H1 (cell line): ENCODE measurements around the gene C8B. TPM values are rescaled to one million over a fixed set of nuclear protein-coding genes. Genes with fewer than 3 reads are reported as not detected.

ENCODE experiments used
- GTF2F1 ChIP-seq: IDR thresholded peaks from 2 replicates; pipeline ENCODE4 v1.6.1; 2012; ENCODE audit warnings: low read depth, low read length, improper control_type of control experiment, borderline replicate concordance
- JUND ChIP-seq: IDR thresholded peaks from 2 replicates; pipeline ENCODE4 v1.6.1; 2011; ENCODE audit warnings: mild to moderate bottlenecking, improper control_type of control experiment, low read length
- NANOG ChIP-seq: IDR thresholded peaks from 2 replicates; pipeline ENCODE4 v1.6.1; 2011; ENCODE audit warnings: low read length, low read depth, mild to moderate bottlenecking, inconsistent platforms; ENCODE audit not compliant: insufficient read depth, poor library complexity, severe bottlenecking
- SIRT6 ChIP-seq: IDR thresholded peaks from one replicate; pipeline ENCODE4 v1.7.1; 2012; ENCODE audit warnings: low read length, inconsistent platforms
- SP2 ChIP-seq: IDR thresholded peaks from 2 replicates; pipeline ENCODE4 v1.6.1; 2012; ENCODE audit warnings: mild to moderate bottlenecking, low read length, inconsistent platforms
- polyA plus RNA-seq, 7 experiments: library from polyadenylated mRNA; depleted of rRNA in 3 of 7; stranded (reverse) in 5 of 7; unstranded in 2 of 7; fragments of >200 nt in 5 of 7; fragments of 200-250 nt in 2 of 7; gene quantifications; 1 replicate in 5 of 7; 2 replicates in 1 of 7; 4 replicates in 1 of 7; pipeline versions ENCODE4 v1.2.1 to v1.2.3, GENCODE V29; 2011 to 2013; ENCODE audit warnings: missing spikeins in 2 of 7, mixed read lengths in 2 of 7
- total RNA-seq: library from RNA; stranded (reverse); fragmentation: NEBNext Ultra II Directional; extraction: Animal tissue kit (Norgen Biotek cat#: 25700); gene quantifications from 2 replicates; pipeline ENCODE4 v1.2.1, GENCODE V29; 2021
- TF ChIP-seq, protein P1 (sequence below): fragments of 300-600 bp; sonication (generic); IDR thresholded peaks from 2 replicates; pipeline ENCODE4 v1.7.1; 2012; ENCODE audit warnings: low read length, moderate library complexity, mild to moderate bottlenecking, inconsistent platforms; ENCODE audit not compliant: insufficient replicate concordance

C8B gene
- total and polyA plus RNA-seq, 2 of the 8 experiments (the other 6 are each of a cell fraction or from before 2014, with no cell fraction given), result not detected

DNA sequence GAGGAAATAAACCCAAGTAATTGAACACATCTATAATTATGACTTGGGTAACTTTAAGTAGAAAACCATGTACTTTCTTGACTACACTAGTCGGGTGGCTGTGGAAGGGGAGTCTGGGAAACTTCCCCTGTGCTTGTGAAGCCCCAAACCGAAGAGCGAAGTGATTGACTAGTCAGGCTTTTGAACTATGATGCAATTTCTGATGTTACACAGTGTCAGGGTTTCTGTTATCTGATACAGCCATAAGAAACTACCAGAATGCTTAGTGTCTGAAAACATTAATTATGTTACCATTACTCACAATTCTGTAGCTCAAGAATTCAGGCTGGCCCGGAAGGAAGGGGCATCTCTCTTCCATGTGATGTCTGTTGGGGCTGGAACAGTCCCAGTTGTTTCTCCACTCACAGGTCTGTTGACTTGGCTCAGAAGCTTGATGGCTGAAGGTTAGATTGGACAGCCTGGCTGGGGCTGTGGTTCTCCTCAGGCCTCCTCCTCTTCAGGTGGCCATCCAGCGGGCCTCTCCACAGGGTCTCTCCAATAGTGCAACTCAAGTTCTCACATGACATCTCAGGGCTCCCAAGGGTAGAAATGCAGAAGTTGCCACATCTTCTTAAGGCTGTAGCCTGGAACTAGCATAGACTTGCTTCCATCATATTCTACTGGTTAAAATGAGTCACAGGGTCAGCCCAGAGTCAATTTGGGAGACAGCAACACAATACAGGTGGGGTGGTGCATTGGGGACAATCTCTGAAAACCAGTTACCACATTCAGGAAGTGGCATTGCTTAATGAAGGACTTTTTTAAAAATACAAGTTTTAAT, 8.3 kb upstream of the C8B start (continued):
- TF ChIP-seq, protein P1, sequence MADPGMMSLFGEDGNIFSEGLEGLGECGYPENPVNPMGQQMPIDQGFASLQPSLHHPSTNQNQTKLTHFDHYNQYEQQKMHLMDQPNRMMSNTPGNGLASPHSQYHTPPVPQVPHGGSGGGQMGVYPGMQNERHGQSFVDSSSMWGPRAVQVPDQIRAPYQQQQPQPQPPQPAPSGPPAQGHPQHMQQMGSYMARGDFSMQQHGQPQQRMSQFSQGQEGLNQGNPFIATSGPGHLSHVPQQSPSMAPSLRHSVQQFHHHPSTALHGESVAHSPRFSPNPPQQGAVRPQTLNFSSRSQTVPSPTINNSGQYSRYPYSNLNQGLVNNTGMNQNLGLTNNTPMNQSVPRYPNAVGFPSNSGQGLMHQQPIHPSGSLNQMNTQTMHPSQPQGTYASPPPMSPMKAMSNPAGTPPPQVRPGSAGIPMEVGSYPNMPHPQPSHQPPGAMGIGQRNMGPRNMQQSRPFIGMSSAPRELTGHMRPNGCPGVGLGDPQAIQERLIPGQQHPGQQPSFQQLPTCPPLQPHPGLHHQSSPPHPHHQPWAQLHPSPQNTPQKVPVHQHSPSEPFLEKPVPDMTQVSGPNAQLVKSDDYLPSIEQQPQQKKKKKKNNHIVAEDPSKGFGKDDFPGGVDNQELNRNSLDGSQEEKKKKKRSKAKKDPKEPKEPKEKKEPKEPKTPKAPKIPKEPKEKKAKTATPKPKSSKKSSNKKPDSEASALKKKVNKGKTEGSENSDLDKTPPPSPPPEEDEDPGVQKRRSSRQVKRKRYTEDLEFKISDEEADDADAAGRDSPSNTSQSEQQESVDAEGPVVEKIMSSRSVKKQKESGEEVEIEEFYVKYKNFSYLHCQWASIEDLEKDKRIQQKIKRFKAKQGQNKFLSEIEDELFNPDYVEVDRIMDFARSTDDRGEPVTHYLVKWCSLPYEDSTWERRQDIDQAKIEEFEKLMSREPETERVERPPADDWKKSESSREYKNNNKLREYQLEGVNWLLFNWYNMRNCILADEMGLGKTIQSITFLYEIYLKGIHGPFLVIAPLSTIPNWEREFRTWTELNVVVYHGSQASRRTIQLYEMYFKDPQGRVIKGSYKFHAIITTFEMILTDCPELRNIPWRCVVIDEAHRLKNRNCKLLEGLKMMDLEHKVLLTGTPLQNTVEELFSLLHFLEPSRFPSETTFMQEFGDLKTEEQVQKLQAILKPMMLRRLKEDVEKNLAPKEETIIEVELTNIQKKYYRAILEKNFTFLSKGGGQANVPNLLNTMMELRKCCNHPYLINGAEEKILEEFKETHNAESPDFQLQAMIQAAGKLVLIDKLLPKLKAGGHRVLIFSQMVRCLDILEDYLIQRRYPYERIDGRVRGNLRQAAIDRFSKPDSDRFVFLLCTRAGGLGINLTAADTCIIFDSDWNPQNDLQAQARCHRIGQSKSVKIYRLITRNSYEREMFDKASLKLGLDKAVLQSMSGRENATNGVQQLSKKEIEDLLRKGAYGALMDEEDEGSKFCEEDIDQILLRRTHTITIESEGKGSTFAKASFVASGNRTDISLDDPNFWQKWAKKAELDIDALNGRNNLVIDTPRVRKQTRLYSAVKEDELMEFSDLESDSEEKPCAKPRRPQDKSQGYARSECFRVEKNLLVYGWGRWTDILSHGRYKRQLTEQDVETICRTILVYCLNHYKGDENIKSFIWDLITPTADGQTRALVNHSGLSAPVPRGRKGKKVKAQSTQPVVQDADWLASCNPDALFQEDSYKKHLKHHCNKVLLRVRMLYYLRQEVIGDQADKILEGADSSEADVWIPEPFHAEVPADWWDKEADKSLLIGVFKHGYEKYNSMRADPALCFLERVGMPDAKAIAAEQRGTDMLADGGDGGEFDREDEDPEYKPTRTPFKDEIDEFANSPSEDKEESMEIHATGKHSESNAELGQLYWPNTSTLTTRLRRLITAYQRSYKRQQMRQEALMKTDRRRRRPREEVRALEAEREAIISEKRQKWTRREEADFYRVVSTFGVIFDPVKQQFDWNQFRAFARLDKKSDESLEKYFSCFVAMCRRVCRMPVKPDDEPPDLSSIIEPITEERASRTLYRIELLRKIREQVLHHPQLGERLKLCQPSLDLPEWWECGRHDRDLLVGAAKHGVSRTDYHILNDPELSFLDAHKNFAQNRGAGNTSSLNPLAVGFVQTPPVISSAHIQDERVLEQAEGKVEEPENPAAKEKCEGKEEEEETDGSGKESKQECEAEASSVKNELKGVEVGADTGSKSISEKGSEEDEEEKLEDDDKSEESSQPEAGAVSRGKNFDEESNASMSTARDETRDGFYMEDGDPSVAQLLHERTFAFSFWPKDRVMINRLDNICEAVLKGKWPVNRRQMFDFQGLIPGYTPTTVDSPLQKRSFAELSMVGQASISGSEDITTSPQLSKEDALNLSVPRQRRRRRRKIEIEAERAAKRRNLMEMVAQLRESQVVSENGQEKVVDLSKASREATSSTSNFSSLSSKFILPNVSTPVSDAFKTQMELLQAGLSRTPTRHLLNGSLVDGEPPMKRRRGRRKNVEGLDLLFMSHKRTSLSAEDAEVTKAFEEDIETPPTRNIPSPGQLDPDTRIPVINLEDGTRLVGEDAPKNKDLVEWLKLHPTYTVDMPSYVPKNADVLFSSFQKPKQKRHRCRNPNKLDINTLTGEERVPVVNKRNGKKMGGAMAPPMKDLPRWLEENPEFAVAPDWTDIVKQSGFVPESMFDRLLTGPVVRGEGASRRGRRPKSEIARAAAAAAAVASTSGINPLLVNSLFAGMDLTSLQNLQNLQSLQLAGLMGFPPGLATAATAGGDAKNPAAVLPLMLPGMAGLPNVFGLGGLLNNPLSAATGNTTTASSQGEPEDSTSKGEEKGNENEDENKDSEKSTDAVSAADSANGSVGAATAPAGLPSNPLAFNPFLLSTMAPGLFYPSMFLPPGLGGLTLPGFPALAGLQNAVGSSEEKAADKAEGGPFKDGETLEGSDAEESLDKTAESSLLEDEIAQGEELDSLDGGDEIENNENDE, result no peak
- TF ChIP-seq JUND, result no peak
- TF ChIP-seq NANOG, result no peak
- TF ChIP-seq GTF2F1, result no peak
- TF ChIP-seq SIRT6, result no peak
- TF ChIP-seq SP2, result no peak
